ENCODE data around the gene EVX1.

Gene EVX1

GRCh38 chr7:27250557-27251070, 8.0 kb downstream of the EVX1 start:
- DNase-seq, result peak; percentile 21

- no peak for DNase-seq
Measured at GRCh38 chr7:27251136-27251651, 8.6 kb downstream of the EVX1 start.

- peak; percentile 73 for DNase-seq
Measured at GRCh38 chr7:27251652-27252590, 9.3 kb downstream of the EVX1 start.

DNA sequence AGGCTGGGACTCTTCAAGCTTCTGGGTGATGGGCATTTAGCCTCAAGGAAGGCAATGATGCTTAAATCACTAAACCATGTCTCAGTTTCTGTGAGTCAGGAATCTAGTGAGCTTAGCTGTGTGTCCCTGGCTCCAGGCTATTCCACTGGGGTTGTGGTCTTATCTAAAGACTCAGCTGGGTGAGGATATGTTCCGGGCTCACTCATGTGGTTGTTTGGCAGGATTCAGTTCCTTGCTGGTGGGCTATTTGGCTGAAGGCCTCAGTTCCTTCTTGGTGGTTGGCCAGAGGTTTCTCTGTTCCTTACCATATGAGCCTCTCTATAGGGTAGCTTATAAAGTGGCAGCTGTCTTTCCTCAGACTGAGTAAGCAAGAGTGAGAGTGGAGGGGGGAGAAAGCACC, 12.0 kb downstream of the EVX1 start:
- DNase-seq, result peak; percentile 75

- DNase-seq, result peak; percentile 53
Measured at GRCh38 chr7:27260211-27260610, 17.6 kb downstream of the EVX1 start.

- DNase-seq, result no peak
Measured at GRCh38 chr7:27262121-27262520, 19.5 kb downstream of the EVX1 start.

DNA sequence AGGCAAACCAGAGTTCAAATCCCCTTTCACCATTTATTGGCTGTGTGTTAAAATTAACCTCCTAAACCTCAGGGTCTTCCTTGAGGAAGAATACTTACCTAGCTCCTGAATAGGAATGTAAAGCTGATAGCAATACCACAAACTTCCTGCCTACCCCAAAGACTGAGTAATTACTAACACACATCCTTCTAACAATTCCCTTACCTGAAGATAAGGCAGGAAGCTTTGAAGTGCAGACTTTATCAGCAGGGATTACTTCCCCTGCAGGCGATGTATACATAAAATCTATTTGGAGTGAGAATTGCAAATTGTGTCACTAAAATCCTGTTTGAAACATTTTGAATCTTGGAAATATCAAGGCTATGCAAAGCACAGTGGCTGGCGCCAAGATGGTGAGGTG, 21.2 kb downstream of the EVX1 start:
- no peak for DNase-seq

GRCh38 chr7:27269455-27269854, 26.9 kb downstream of the EVX1 start:
- peak; percentile 80 for DNase-seq

GRCh38 chr7:27271384-27271783, 28.8 kb downstream of the EVX1 start:
- no peak for DNase-seq

DNA sequence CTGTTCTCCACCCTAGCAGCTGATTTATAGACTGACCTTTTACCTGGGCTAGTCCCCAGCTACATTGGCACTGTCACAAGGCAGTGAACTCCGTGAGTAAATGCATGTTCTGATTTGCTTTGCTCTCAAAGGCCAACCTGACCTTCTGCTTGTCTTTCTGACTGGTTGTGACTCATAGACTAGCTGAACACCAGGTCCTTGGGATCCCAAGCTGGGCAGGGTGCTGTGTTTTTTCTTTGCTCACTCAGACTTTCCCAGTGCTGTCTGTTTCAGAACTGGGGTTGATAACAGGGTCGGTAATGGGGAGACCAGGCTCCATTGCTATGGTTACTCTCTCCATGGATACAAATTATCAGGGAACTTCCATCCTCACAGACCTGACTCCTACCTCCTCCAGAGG, 35.0 kb downstream of the EVX1 start:
- peak; percentile 86 for DNase-seq

- peak; percentile 5 for DNase-seq
Measured at GRCh38 chr7:27283558-27283957, 41.0 kb downstream of the EVX1 start.

- DNase-seq, result no peak
Measured at GRCh38 chr7:27295236-27295635, 52.6 kb downstream of the EVX1 start.

- no peak for DNase-seq
Measured at GRCh38 chr7:27297356-27297755, 54.8 kb downstream of the EVX1 start.
